ENCODE results near the gene SUPT16H.

GRCh38 chr14:21405097-21405496 lies 21.3 kb upstream of the SUPT16H start:
- no peak for TF ChIP-seq CTCF (IDR thresholded peaks at IDR 0.05; ENCODE audit: control extremely low read depth in 1 of 3, insufficient read depth in 1 of 3, low read depth in 1 of 3, low read length in 3 of 3)
- TF ChIP-seq ZNF274 (IDR thresholded peaks at IDR 0.05; ENCODE audit: borderline replicate concordance, extremely low read depth, low read length): no peak
- TF ChIP-seq YY1 (IDR thresholded peaks at IDR 0.05; ENCODE audit: low read depth, low read length): no peak
- no peak for TF ChIP-seq BRCA1 (IDR thresholded peaks at IDR 0.05; ENCODE audit: low read depth, low read length)
- no peak for TF ChIP-seq POLR2A (IDR thresholded peaks at IDR 0.05; ENCODE audit: control extremely low read depth in 1 of 2, low read depth in 2 of 2, low read length in 2 of 2)
- no peak for TF ChIP-seq RFX5 (IDR thresholded peaks at IDR 0.05; ENCODE audit: borderline replicate concordance, low read depth, low read length)
- no peak for TF ChIP-seq KDM4A (IDR thresholded peaks at IDR 0.05; ENCODE audit: low read depth, low read length, severe bottlenecking)
- no peak for TF ChIP-seq EZH2 (IDR thresholded peaks at IDR 0.05; ENCODE audit: low read depth, low read length, severe bottlenecking)
- no peak for TF ChIP-seq EGR1 (IDR thresholded peaks at IDR 0.05; ENCODE audit: borderline replicate concordance, low read depth, low read length)
- TF ChIP-seq SRF (IDR thresholded peaks at IDR 0.05; ENCODE audit: low read depth, low read length): no peak
- TF ChIP-seq MAX (IDR thresholded peaks at IDR 0.05): no peak
